Kidney (tissue), 14 donors: Measurements from ENCODE around the gene CMIP. TPM values are rescaled to one million over a fixed set of nuclear protein-coding genes. Genes with fewer than 3 reads are reported as not detected.

ENCODE experiments used
- DNase-seq, 5 donors: peaks; one replicate each; pipeline ENCODE4 v3.0.0-alpha.2; 2013 to 2020
- FAIRE-seq: peaks from 2 replicates; lab custom pipeline; 2012; peaks lifted over from hg19 to GRCh38; lab: Jason Lieb, UNC
- H3K27ac ChIP-seq, 2 donors: one replicate each; pipeline ENCODE4 v1.7.0; 2013; ENCODE audit warnings: low read depth in 2 of 2, low read length in 2 of 2, inconsistent platforms in 1 of 2
- H3K27me3 ChIP-seq: one replicate; pipeline ENCODE4 v1.7.1; 2013; ENCODE audit warnings: low read length, inconsistent platforms; ENCODE audit not compliant: control insufficient read depth, insufficient read depth
- H3K36me3 ChIP-seq, 3 donors: one replicate each; pipeline versions ENCODE4 v1.7.0 to v1.7.1; 2013; ENCODE audit warnings: low read length in 3 of 3, control low read depth in 1 of 3, inconsistent platforms in 1 of 3; ENCODE audit not compliant: insufficient read depth in 3 of 3, control insufficient read depth in 2 of 3
- H3K4me1 ChIP-seq, 3 donors: one replicate each; pipeline versions ENCODE4 v1.7.0 to v1.7.1; 2013; ENCODE audit warnings: low read length in 3 of 3, inconsistent platforms in 1 of 3, low read depth in 1 of 3; ENCODE audit not compliant: control insufficient read depth in 2 of 3, insufficient read depth in 2 of 3
- H3K4me3 ChIP-seq, 3 donors: one replicate each; pipeline versions ENCODE4 v1.7.0 to v1.8.1; 2013; ENCODE audit warnings: low read length in 3 of 3, control low read depth in 1 of 3, inconsistent platforms in 1 of 3
- H3K9ac ChIP-seq, 3 donors: one replicate each; pipeline versions ENCODE4 v1.7.0 to v1.7.1; 2013; ENCODE audit warnings: low read length in 3 of 3, control low read depth in 1 of 3, inconsistent platforms in 1 of 3
- H3K9me3 ChIP-seq, 3 donors: one replicate each; pipeline versions ENCODE4 v1.7.0 to v1.7.1; 2013; ENCODE audit warnings: low read length in 3 of 3, control low read depth in 1 of 3, inconsistent platforms in 1 of 3; ENCODE audit not compliant: control insufficient read depth in 2 of 3, insufficient read depth in 1 of 3
- CTCF ChIP-seq: IDR thresholded peaks from 3 replicates; pipeline ENCODE4 v1.5.1; 2012; ENCODE audit warnings: mild to moderate bottlenecking, moderate library complexity, borderline replicate concordance; ENCODE audit not compliant: insufficient read depth; ENCODE audit errors: extremely low read depth
- intact Hi-C: fragments of 100-400 bp; cut with DNase I; formaldehyde crosslinking; loops from one replicate; pipeline ENCODE4 v1.11.1; 2022
- polyA plus RNA-seq: library from polyadenylated mRNA; stranded (reverse); fragments of 350-450 nt; fragmentation: Illumina TruSeq; extraction: RNeasy Lipid Tissue Mini Kit (QIAGEN cat#74804); gene quantifications from one replicate; pipeline ENCODE4 v1.2.3, GENCODE V29; 2014; ENCODE audit warnings: low read depth, low replicate concordance; ENCODE audit not compliant: insufficient read depth
- total RNA-seq: library from RNA; stranded (reverse); fragmentation: NEBNext Ultra II Directional; extraction: Animal tissue kit (Norgen Biotek cat#: 25700); gene quantifications from one replicate; pipeline ENCODE4 v1.2.1, GENCODE V29; 2021
- donor health status: control.
- donor health status: control.
- donor health status: control.
- donor health status: control.
- donor health status: control.
- donor health status: DM: yes; HTN: yes; CAD: no.
- donor health status: Normal renal cell carcinoma (clear cell type).

CMIP gene
- total and polyA plus RNA-seq, 2 donors from 2014 or later: 16.6 to 65.7 TPM

GRCh38 chr16:81598083-81598482 is 153.5 kb downstream of the CMIP start:
- FAIRE-seq: no peak
- Histone ChIP-seq H3K4me3 (no peak overlapping the region), H3K27me3 (no peaks in the 10 kb centered on the region), H3K9ac (no peak overlapping the region), H3K9me3 (no peaks in the 10 kb centered on the region), H3K27ac (no peak overlapping the region), H3K36me3 (no peaks in the 10 kb centered on the region), H3K4me1 (peaks cover 0 to 18% (median 17%) of the 10 kb centered on the region in 3 donors)
- TF ChIP-seq CTCF: no peak
- DNase-seq: peak in 1 of 5 donors; percentile 20
- intact Hi-C loops: no loop called here

- Histone ChIP-seq H3K9ac (no peak overlapping the region), H3K27me3 (no peaks in the 10 kb centered on the region), H3K9me3 (no peaks in the 10 kb centered on the region), H3K36me3 (no peaks in the 10 kb centered on the region), H3K27ac (peak overlapping the region in 1 of 2 donors; percentile 60), H3K4me1 (peaks cover 0 to 17% (median 16%) of the 10 kb centered on the region in 3 donors), H3K4me3 (no peak overlapping the region)
- FAIRE-seq (no peak), DNase-seq (peak in 1 of 5 donors; percentile 53)
- intact Hi-C loops: no loop called here
- no peak for TF ChIP-seq CTCF
Measured at GRCh38 chr16:81599034-81599744, 154.6 kb downstream of the CMIP start.

- Histone ChIP-seq H3K4me3 (no peak overlapping the region), H3K9ac (no peak overlapping the region), H3K4me1 (peaks cover 0 to 17% (median 16%) of the 10 kb centered on the region in 3 donors), H3K36me3 (no peaks in the 10 kb centered on the region), H3K27me3 (no peaks in the 10 kb centered on the region), H3K9me3 (no peaks in the 10 kb centered on the region), H3K27ac (no peak overlapping the region)
- no peak for TF ChIP-seq CTCF
- FAIRE-seq (no peak), DNase-seq (peak in 4 of 5 donors; percentile 31 to 58 (median 50))
- intact Hi-C loops: no loop called here
Measured at GRCh38 chr16:81600275-81600674, 155.7 kb downstream of the CMIP start.
